ENCODE results near the gene PPARGC1A. TPM values are rescaled to one million over a fixed set of nuclear protein-coding genes. Genes with fewer than 3 reads are reported as not detected.

PPARGC1A gene
- total and polyA plus RNA-seq, 2 donors (not counting 1 experiment from before 2014, with no cell fraction given): not detected

DNA sequence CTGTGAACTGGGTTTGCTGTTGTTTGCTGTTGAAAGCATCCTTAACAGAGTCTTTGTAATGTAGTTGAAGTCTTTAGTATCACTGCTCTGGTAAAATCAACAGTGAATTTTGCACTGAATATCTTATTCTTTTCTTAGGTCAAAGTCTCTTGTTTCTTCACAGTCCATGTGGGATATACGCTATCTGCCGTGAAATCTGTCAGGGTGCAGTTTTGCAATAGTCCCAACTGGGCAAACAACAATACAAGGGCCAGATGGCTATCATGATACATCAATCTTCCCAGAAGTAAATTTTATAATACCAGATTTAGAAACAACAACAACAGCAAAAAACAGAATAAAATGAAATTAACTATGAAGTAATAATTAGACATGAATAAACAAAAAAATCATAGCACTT lies 123.5 kb downstream of the PPARGC1A start:
- H4K20me1 ChIP-seq (ENCODE audit: control insufficient read depth, insufficient read depth, low read length, poor library complexity, severe bottlenecking): no peaks in the 10 kb centered on the region
- H3K27me3 Mint-ChIP-seq: no peaks in the 10 kb centered on the region
- no peak overlapping the region for H3K4me3 Mint-ChIP-seq
- DNase-seq: no peak
- H3K4me2 ChIP-seq (replicated peaks; ENCODE audit: low read depth, low read length, poor library complexity, severe bottlenecking): no peak overlapping the region
- ChIA-PET CTCF (no interaction called here), POLR2A (no interaction called here)
- no peak overlapping the region for H3K9ac ChIP-seq (ENCODE audit: low read length)
- peaks cover 0 to 7% (median 0%) of the 10 kb centered on the region in 3 donors for H3K9me3 ChIP-seq (ENCODE audit: control extremely low read depth in 1 of 3, control insufficient read depth in 2 of 3, insufficient read depth in 1 of 3, low read length in 2 of 3)
- intact Hi-C loops (cut with micrococcal nuclease): no loop called here
- H2AFZ ChIP-seq (ENCODE audit: insufficient read depth, low read depth, low read length, poor library complexity, severe bottlenecking): no peak overlapping the region
- H3K4me1 ChIP-seq (ENCODE audit: control insufficient read depth in 2 of 2, insufficient read depth in 2 of 2, low read length in 2 of 2): no peaks in the 10 kb centered on the region
- no peak overlapping the region for H3K4me3 ChIP-seq (ENCODE audit: control extremely low read depth in 1 of 5, extremely low read depth in 1 of 5, insufficient read depth in 1 of 5, low read depth in 2 of 5, low read length in 4 of 5)
- peaks cover 2% of the 10 kb centered on the region for H3K9me3 Mint-ChIP-seq (ENCODE audit: insufficient read depth)
- H3K36me3 ChIP-seq (replicated peaks in 1 of 2; ENCODE audit: control extremely low read depth in 1 of 2, control insufficient read depth in 1 of 2, extremely low read depth in 1 of 2, insufficient read depth in 2 of 2, low read length in 1 of 2): no peaks in the 10 kb centered on the region
- TF ChIP-seq, protein P1, sequence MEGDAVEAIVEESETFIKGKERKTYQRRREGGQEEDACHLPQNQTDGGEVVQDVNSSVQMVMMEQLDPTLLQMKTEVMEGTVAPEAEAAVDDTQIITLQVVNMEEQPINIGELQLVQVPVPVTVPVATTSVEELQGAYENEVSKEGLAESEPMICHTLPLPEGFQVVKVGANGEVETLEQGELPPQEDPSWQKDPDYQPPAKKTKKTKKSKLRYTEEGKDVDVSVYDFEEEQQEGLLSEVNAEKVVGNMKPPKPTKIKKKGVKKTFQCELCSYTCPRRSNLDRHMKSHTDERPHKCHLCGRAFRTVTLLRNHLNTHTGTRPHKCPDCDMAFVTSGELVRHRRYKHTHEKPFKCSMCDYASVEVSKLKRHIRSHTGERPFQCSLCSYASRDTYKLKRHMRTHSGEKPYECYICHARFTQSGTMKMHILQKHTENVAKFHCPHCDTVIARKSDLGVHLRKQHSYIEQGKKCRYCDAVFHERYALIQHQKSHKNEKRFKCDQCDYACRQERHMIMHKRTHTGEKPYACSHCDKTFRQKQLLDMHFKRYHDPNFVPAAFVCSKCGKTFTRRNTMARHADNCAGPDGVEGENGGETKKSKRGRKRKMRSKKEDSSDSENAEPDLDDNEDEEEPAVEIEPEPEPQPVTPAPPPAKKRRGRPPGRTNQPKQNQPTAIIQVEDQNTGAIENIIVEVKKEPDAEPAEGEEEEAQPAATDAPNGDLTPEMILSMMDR (IDR thresholded peaks at IDR 0.05): no peak
- no peak for TF ChIP-seq EZH2 (IDR thresholded peaks at IDR 0.05; ENCODE audit: borderline replicate concordance, insufficient read depth, low read depth, low read length, poor library complexity, severe bottlenecking)
- no peaks in the 10 kb centered on the region for H3K4me1 Mint-ChIP-seq
- H3K27me3 ChIP-seq (replicated peaks in 1 of 4; ENCODE audit: control extremely low read depth in 1 of 4, control insufficient read depth in 3 of 4, insufficient read depth in 4 of 4, low read length in 3 of 4): no peaks in the 10 kb centered on the region
- H3K27ac Mint-ChIP-seq: no peak overlapping the region
- no peak for ATAC-seq (ENCODE audit: low read depth)
- WGBS (ENCODE audit: insufficient coverage): 100% methylated on average over 1 of the region's 2 CpGs
- no peaks in the 10 kb centered on the region for H3K79me2 ChIP-seq (ENCODE audit: control insufficient read depth, insufficient read depth, low read length)
- no peak overlapping the region for H3K27ac ChIP-seq (ENCODE audit: low read length in 2 of 2)

DNA sequence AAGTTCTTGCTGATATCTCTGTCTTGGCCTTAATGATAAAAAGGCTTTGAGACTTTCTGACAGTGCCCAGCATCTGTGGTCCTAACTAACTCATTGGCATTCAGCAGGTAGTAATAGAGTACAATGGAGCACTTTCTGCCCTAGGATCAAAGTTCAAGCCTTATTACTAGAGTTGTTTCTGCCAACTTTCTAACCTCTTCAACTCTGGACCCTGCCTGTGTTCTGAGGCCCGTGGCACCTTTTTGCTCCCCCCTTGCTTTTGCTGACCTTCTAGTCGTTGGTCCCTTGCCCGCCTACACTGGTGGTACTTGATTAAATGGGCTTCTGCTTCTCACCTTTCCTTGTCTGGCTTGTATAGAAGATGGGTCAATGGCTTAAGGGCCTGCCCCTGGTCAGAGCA lies 126.3 kb downstream of the PPARGC1A start:
- Histone ChIP-seq H3K27ac (ENCODE audit: low read length in 2 of 2) (no peak overlapping the region), H3K4me1 (ENCODE audit: control insufficient read depth in 2 of 2, insufficient read depth in 2 of 2, low read length in 2 of 2) (no peaks in the 10 kb centered on the region), H2AFZ (ENCODE audit: insufficient read depth, low read depth, low read length, poor library complexity, severe bottlenecking) (no peak overlapping the region), H3K36me3 (replicated peaks in 1 of 2; ENCODE audit: control extremely low read depth in 1 of 2, control insufficient read depth in 1 of 2, extremely low read depth in 1 of 2, insufficient read depth in 2 of 2, low read length in 1 of 2) (no peaks in the 10 kb centered on the region), H3K4me3 (ENCODE audit: control extremely low read depth in 1 of 5, extremely low read depth in 1 of 5, insufficient read depth in 1 of 5, low read depth in 2 of 5, low read length in 4 of 5) (no peak overlapping the region), H3K4me2 (replicated peaks; ENCODE audit: low read depth, low read length, poor library complexity, severe bottlenecking) (no peak overlapping the region), H3K79me2 (ENCODE audit: control insufficient read depth, insufficient read depth, low read length) (no peaks in the 10 kb centered on the region), H3K9me3 (ENCODE audit: control extremely low read depth in 1 of 3, control insufficient read depth in 2 of 3, insufficient read depth in 1 of 3, low read length in 2 of 3) (peaks cover 0 to 7% (median 0%) of the 10 kb centered on the region in 3 donors), H3K9ac (ENCODE audit: low read length) (no peak overlapping the region), H3K27me3 (replicated peaks in 1 of 4; ENCODE audit: control extremely low read depth in 1 of 4, control insufficient read depth in 3 of 4, insufficient read depth in 4 of 4, low read length in 3 of 4) (no peaks in the 10 kb centered on the region), H4K20me1 (ENCODE audit: control insufficient read depth, insufficient read depth, low read length, poor library complexity, severe bottlenecking) (no peaks in the 10 kb centered on the region)
- Mint-ChIP-seq H3K4me3 (no peak overlapping the region), H3K9me3 (ENCODE audit: insufficient read depth) (peaks cover 6% of the 10 kb centered on the region), H3K4me1 (no peaks in the 10 kb centered on the region), H3K27me3 (no peaks in the 10 kb centered on the region), H3K27ac (no peak overlapping the region)
- ChIA-PET CTCF (no interaction called here), POLR2A (no interaction called here)
- intact Hi-C loops (cut with micrococcal nuclease): no loop called here
- WGBS (ENCODE audit: insufficient coverage): 79% methylated on average over 3 of the region's 3 CpGs
- DNase-seq (no peak), ATAC-seq (ENCODE audit: low read depth) (no peak)
- no peak for TF ChIP-seq EZH2 (IDR thresholded peaks at IDR 0.05; ENCODE audit: borderline replicate concordance, insufficient read depth, low read depth, low read length, poor library complexity, severe bottlenecking)

All from B cell (primary cell).